SU-DHL-6 (cell line): Measurements from ENCODE around the gene NCOA6.

Experiments
- H2AFZ ChIP-seq: fragments of 200-600 bp; sonication (generic); 2 replicates; pipeline ENCODE4 v1.6.1; 2014; ENCODE audit warnings: low read depth, mild to moderate bottlenecking, moderate library complexity, mixed read lengths, antibody characterized with exemption, low read length; ENCODE audit not compliant: severe bottlenecking
- H3F3A ChIP-seq: fragments of 200-600 bp; shearing (Covaris generic); 2 replicates; pipeline ENCODE4 v1.6.0; 2016; ENCODE audit warnings: antibody characterized with exemption, mild to moderate bottlenecking; ENCODE audit not compliant: insufficient read depth
- H3K27ac ChIP-seq: fragments of 200-600 bp; sonication (generic); 2 replicates; pipeline ENCODE4 v1.5.1; 2016; ENCODE audit warnings: low read depth, mild to moderate bottlenecking, low read length, moderate library complexity, mixed read lengths
- H3K27me3 ChIP-seq: fragments of 200-600 bp; sonication (generic), shearing (Covaris generic); 2 replicates; pipeline ENCODE4 v1.6.0; 2014; ENCODE audit warnings: mild to moderate bottlenecking, low read length
- H3K36me3 ChIP-seq: fragments of 200-600 bp; sonication (generic); 2 replicates; pipeline ENCODE4 v1.6.1; 2014; ENCODE audit warnings: mild to moderate bottlenecking, low read length, mixed read lengths
- H3K4me2 ChIP-seq: fragments of 300-600, 200-600 bp; shearing (Covaris generic), sonication (generic); 2 replicates; pipeline ENCODE4 v1.6.0; 2014; ENCODE audit warnings: low read length, low read depth, mild to moderate bottlenecking; ENCODE audit not compliant: poor library complexity, severe bottlenecking
- H3K4me3 ChIP-seq: fragments of 200-600 bp; sonication (generic); 2 replicates; pipeline ENCODE4 v1.5.1; 2014; ENCODE audit warnings: antibody characterized with exemption, low read length, mild to moderate bottlenecking, mixed read lengths; ENCODE audit not compliant: insufficient read depth, poor library complexity, severe bottlenecking
- H3K79me2 ChIP-seq: fragments of 200-600 bp; sonication (generic); 2 replicates; pipeline ENCODE4 v1.6.1; 2014; ENCODE audit warnings: mild to moderate bottlenecking, low read length, moderate library complexity; ENCODE audit not compliant: insufficient read depth
- H3K9ac ChIP-seq: fragments of 200-600 bp; sonication (generic); 2 replicates; pipeline ENCODE4 v1.7.0; 2014; ENCODE audit warnings: mild to moderate bottlenecking, low read length
- H3K9me2 ChIP-seq: fragments of 200-600 bp; sonication (generic); replicated peaks from 2 replicates; pipeline ENCODE4 v1.6.1; 2014; ENCODE audit warnings: low read length; ENCODE audit not compliant: insufficient read depth
- H3K9me3 ChIP-seq: fragments of 200-600 bp; sonication (generic); 2 replicates; pipeline ENCODE4 v1.6.1; 2014; ENCODE audit warnings: low read length, mixed read lengths; ENCODE audit not compliant: insufficient read depth
- H4K20me1 ChIP-seq: fragments of 200-600 bp; sonication (generic); 2 replicates; pipeline ENCODE4 v1.6.1; 2014; ENCODE audit warnings: low read depth, mild to moderate bottlenecking, antibody characterized with exemption, low read length, moderate library complexity, mixed read lengths
- EZH2phosphoT487 ChIP-seq: fragments of 200-600 bp; sonication (generic), shearing (Covaris generic); conservative IDR thresholded peaks from 2 replicates; pipeline ENCODE4 v1.6.1; 2018; ENCODE audit warnings: mild to moderate bottlenecking, antibody characterized with exemption, low read length, moderate library complexity, mixed read lengths
- TF ChIP-seq, protein P1 (sequence below): fragments of 200-600 bp; sonication (generic); IDR thresholded peaks from one replicate; pipeline ENCODE4 v1.5.1; 2017; ENCODE audit warnings: antibody characterized with exemption, mild to moderate bottlenecking, low read length, moderate library complexity; ENCODE audit not compliant: insufficient read depth, poor library complexity, severe bottlenecking

NCOA6 gene

DNA sequence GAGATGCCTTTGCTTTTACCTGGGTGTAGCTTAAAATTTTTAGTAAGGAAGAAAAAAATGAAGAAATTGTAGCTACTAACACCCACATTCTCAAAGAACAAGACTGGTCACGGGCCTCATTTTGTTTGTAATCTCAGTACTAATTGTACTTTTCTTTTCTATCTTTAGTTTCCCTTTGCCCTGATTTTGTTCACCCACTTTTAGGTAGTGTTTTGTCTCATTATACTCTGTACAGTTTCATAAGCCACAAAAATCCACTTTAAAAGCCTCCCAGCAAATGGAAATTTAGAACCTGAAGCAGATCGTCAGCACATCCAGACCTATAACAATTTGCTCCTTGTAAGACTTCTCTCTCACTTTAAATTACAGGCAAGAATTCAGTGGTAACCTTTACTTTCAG, 78.0 kb downstream of the NCOA6 start:
- H3K4me3 ChIP-seq: no peak overlapping the region
- TF ChIP-seq, protein P1, sequence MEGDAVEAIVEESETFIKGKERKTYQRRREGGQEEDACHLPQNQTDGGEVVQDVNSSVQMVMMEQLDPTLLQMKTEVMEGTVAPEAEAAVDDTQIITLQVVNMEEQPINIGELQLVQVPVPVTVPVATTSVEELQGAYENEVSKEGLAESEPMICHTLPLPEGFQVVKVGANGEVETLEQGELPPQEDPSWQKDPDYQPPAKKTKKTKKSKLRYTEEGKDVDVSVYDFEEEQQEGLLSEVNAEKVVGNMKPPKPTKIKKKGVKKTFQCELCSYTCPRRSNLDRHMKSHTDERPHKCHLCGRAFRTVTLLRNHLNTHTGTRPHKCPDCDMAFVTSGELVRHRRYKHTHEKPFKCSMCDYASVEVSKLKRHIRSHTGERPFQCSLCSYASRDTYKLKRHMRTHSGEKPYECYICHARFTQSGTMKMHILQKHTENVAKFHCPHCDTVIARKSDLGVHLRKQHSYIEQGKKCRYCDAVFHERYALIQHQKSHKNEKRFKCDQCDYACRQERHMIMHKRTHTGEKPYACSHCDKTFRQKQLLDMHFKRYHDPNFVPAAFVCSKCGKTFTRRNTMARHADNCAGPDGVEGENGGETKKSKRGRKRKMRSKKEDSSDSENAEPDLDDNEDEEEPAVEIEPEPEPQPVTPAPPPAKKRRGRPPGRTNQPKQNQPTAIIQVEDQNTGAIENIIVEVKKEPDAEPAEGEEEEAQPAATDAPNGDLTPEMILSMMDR: no peak
- no peak for TF ChIP-seq EZH2phosphoT487
- no peaks in the 10 kb centered on the region for H3F3A ChIP-seq
- no peak overlapping the region for H3K4me2 ChIP-seq
- H3K9ac ChIP-seq: no peak overlapping the region
- no peaks in the 10 kb centered on the region for H3K27me3 ChIP-seq
- peaks cover 18% of the 10 kb centered on the region; the same call in 1 of the 2 replicates for H3K36me3 ChIP-seq
- no peaks in the 10 kb centered on the region for H4K20me1 ChIP-seq
- no peaks in the 10 kb centered on the region for H3K9me2 ChIP-seq
- H3K79me2 ChIP-seq: no peaks in the 10 kb centered on the region
- H3K9me3 ChIP-seq: no peaks in the 10 kb centered on the region
- H2AFZ ChIP-seq: no peak overlapping the region
- no peak overlapping the region for H3K27ac ChIP-seq

DNA sequence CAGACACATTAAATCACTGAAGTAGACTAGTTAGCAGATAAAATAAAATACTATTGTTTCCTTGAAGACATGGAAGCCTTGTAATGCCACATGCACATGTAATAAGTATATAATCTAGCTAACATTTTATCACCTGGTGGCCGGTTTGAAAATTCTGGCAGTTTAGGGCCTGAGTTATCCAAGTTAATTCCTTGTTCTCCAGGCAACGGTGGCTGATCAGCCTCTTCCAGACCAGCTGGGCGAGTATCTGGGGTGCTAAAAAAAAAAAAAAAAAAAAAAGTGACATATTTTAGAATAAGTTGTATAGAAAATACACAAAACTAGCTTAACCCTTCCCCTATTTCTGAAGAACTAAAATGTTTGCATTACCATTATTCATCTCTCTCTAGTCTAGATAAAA, 78.8 kb downstream of the NCOA6 start:
- H3K9me2 ChIP-seq: no peaks in the 10 kb centered on the region
- no peak overlapping the region for H3K27ac ChIP-seq
- no peaks in the 10 kb centered on the region for H4K20me1 ChIP-seq
- no peak overlapping the region for H3K4me2 ChIP-seq
- no peaks in the 10 kb centered on the region for H3K79me2 ChIP-seq
- H3K4me3 ChIP-seq: no peak overlapping the region
- H3K9me3 ChIP-seq: no peaks in the 10 kb centered on the region
- no peak overlapping the region for H2AFZ ChIP-seq
- no peak for TF ChIP-seq EZH2phosphoT487
- TF ChIP-seq, protein P1: no peak
- peaks cover 18% of the 10 kb centered on the region; the same call in 1 of the 2 replicates for H3K36me3 ChIP-seq
- H3K9ac ChIP-seq: no peak overlapping the region
- H3K27me3 ChIP-seq: no peaks in the 10 kb centered on the region
- H3F3A ChIP-seq: no peaks in the 10 kb centered on the region

DNA sequence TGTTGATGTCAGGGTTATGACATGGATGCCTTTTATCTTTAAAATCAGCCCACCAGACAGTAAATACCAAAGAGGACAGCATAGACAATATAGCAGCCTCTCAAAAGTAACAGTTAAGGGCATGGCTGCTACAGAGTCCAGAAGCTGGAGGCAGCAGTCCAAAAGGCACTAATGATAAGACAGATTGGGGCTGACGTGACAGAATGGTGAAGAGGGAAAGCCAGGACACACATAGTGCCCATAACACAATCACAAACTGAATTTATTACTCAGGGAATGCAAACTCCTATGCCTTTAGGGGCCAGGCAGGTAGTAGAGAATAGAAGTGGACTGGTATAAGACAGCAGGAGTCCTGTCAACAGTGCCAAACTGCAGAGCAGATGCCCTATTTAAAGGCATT, 80.6 kb downstream of the NCOA6 start:
- Histone ChIP-seq H3K4me2 (no peak overlapping the region), H3F3A (no peaks in the 10 kb centered on the region), H3K27me3 (no peaks in the 10 kb centered on the region), H3K9me2 (no peaks in the 10 kb centered on the region), H3K36me3 (peaks cover 18% of the 10 kb centered on the region; the same call in 1 of the 2 replicates), H3K27ac (no peak overlapping the region), H3K4me3 (no peak overlapping the region), H3K79me2 (no peaks in the 10 kb centered on the region), H3K9ac (no peak overlapping the region), H3K9me3 (no peaks in the 10 kb centered on the region), H2AFZ (no peak overlapping the region), H4K20me1 (no peaks in the 10 kb centered on the region)
- TF ChIP-seq, protein P1: no peak

DNA sequence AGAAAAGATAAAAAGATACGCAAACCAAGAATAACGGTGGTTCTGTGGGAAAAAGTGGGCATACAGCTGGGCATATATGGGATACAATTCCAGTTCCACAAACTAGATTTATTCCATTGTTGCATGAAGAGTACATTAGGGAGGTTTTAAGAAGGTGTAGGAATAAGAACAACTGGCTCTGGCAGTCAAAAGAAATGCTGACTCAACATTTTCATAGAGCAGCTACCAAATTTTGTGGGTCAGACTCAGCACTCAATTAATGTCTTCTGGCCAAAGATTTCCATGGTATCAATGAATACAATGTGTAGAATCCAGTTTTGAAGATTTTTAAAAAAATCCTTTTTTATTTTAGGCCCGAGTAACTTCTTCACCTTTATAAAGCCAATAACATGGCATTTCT, 81.1 kb downstream of the NCOA6 start:
- H3K4me3 ChIP-seq: no peak overlapping the region
- peaks cover 18% of the 10 kb centered on the region; the same call in 1 of the 2 replicates for H3K36me3 ChIP-seq
- no peaks in the 10 kb centered on the region for H3K27me3 ChIP-seq
- H3K79me2 ChIP-seq: no peaks in the 10 kb centered on the region
- no peak overlapping the region for H2AFZ ChIP-seq
- no peak overlapping the region for H3K4me2 ChIP-seq
- H3K27ac ChIP-seq: no peak overlapping the region
- no peaks in the 10 kb centered on the region for H4K20me1 ChIP-seq
- no peaks in the 10 kb centered on the region for H3F3A ChIP-seq
- H3K9me2 ChIP-seq: no peaks in the 10 kb centered on the region
- H3K9me3 ChIP-seq: no peaks in the 10 kb centered on the region
- H3K9ac ChIP-seq: no peak overlapping the region
- TF ChIP-seq, protein P1: no peak
